ENCODE data around the gene ARSB.

The ARSB gene

GRCh38 chr5:78783434-78784130 lies 201.5 kb downstream of the ARSB start:
- H3K4me3 ChIP-seq: no peak overlapping the region
- no peak overlapping the region for H3K27ac ChIP-seq
- no peak for TF ChIP-seq CTCF (IDR thresholded peaks at IDR 0.05)
- no peak for DNase-seq (ENCODE audit: low spot score)

DNA sequence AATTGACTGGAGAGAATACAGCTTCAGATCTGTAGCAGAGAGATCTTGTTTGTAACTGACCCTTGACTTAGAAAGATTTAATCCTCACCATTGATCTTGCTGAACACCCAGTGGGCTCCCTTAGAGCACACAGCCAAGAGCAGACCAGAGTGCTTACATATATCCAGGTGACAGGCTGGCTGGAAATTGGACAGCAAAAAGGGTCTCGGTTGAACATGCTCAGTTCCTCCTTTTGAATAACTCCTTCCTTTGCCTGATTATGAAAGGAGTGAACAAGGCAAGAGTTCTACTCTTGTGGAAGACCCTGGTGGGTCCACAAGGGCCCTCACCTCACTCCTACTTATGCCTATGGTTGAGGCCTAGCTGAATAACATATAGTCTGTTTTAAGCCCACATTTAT lies 202.4 kb downstream of the ARSB start:
- Histone ChIP-seq H3K27ac (no peak overlapping the region), H3K4me3 (no peak overlapping the region)
- no peak for TF ChIP-seq CTCF (IDR thresholded peaks at IDR 0.05)
- no peak for DNase-seq (ENCODE audit: low spot score)

DNA sequence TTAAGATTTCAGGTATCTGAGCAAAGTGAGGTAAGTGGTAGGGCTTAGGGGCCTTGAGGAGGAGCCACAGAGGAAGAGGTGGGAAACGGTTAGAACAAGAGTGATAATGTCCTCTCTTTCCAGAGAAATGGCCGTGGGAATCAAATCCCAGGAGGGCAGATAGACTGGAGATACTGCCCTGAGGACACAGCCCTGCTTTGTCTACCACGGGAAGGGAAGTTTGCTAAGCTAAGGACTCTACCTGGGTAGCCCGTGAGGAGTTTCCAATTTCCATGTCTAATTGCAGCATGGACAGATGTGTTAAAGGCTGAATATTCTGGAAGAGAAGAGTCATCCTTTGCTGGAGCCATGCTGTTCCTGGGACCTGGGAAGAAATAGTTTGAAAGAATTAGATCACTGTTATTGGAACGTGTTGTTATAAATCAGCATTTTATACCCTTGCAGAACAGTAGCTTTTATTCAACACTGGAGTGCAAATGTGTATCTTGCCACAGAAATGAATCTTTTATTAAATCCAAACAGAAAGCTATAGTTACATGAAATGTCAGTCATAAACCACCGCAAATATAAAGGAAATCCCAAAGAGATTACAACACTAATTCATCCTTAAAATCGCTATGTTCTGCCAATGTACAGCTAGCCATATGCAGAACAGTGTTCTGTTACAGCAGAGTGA lies 203.4 kb downstream of the ARSB start:
- no peak overlapping the region for H3K27ac ChIP-seq
- DNase-seq (ENCODE audit: low spot score): no peak
- TF ChIP-seq CTCF (IDR thresholded peaks at IDR 0.05): no peak
- H3K4me3 ChIP-seq: no peak overlapping the region

- DNase-seq (ENCODE audit: low spot score): no peak
- Histone ChIP-seq H3K4me3 (no peak overlapping the region), H3K27ac (peak overlapping the region in 1 of 2 donors; percentile 31)
- no peak for TF ChIP-seq CTCF (IDR thresholded peaks at IDR 0.05)
Measured at GRCh38 chr5:78779771-78780616, 205.1 kb downstream of the ARSB start.

GRCh38 chr5:78779262-78779661 lies 205.8 kb downstream of the ARSB start:
- TF ChIP-seq CTCF (IDR thresholded peaks at IDR 0.05): no peak
- Histone ChIP-seq H3K27ac (peak overlapping the region in 1 of 2 donors; percentile 1), H3K4me3 (no peak overlapping the region)
- DNase-seq (ENCODE audit: low spot score): no peak

GRCh38 chr5:78778538-78778937 lies 206.6 kb downstream of the ARSB start:
- no peak for DNase-seq (ENCODE audit: low spot score)
- TF ChIP-seq CTCF (IDR thresholded peaks at IDR 0.05): no peak
- Histone ChIP-seq H3K27ac (no peak overlapping the region), H3K4me3 (no peak overlapping the region)
